ENCODE results near the gene OPCML.

OPCML gene

GRCh38 chr11:132367293-132367692 lies 1165.0 kb downstream of the OPCML start:
- no peak for DNase-seq

DNA sequence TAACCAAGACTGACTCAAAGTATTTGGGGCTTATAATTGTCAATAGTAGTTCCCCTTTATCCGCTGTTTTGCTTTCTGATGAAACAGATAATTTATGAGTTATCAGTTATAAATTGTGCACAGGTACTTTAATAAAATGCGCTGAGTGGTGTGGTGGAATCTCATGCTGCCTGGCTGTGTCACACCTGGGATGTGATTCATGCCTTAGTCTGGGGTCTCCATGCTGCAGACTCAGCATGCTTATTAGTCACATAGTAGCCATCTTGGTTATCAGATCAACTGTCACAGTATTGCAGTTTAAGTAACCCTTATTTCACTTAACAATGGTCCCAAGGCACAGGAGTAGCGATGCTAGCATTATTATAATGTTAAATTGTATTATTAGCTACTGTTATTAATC lies 1166.7 kb downstream of the OPCML start:
- DNase-seq = no peak

All from DMS79 (cell line).